HG02852 (cell line): ENCODE data around the gene DRC7.
"Not testable (repeated sequence)": the region's sequence is repeated elsewhere in the genome, so short reads cannot be mapped to it uniquely, and the experiment has no call there.

Source experiments
- ATAC-seq: cut with Tn5 transposase; IDR thresholded peaks from one replicate; pipeline ENCODE4 v1.9.1; 2021; ENCODE audit warnings: mild to moderate bottlenecking, moderate library complexity; ENCODE audit not compliant: unreplicated experiment

Gene DRC7

DNA sequence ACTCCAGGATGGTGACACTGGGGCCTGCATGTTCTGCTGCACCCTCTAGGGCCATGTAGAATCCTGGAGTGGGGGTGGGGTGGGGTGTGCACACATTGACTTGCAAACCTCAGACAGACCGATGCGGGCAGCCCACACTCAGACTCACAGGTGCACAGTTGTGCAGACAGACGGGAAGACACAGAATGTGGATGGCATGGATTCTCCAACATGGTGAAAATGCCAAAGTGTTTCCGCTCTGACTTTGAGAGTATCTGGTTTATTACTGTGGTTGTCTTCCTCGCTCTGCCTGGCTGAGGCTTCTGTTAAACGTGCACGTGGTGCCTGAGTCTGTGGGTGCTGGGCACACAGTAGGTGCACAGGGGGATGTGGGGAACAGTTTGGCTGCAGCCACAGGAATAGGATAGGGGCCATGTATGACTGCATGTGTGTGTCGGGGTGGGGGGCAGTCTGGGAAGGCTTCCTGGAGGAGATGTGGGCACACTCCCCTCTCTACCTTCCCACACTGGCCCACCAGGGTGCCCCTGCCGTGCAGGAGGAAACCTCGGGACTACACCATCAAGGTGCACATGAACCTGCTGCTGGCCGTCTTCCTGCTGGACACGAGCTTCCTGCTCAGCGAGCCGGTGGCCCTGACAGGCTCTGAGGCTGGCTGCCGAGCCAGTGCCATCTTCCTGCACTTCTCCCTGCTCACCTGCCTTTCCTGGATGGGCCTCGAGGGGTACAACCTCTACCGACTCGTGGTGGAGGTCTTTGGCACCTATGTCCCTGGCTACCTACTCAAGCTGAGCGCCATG, 35.5 kb upstream of the DRC7 start:
- no peak for ATAC-seq

GRCh38 chr16:57660715-57661463, 33.7 kb upstream of the DRC7 start:
- ATAC-seq = no peak

GRCh38 chr16:57661510-57661909, 33.1 kb upstream of the DRC7 start:
- ATAC-seq = no peak

GRCh38 chr16:57661936-57662906, 32.4 kb upstream of the DRC7 start:
- no peak for ATAC-seq

DNA sequence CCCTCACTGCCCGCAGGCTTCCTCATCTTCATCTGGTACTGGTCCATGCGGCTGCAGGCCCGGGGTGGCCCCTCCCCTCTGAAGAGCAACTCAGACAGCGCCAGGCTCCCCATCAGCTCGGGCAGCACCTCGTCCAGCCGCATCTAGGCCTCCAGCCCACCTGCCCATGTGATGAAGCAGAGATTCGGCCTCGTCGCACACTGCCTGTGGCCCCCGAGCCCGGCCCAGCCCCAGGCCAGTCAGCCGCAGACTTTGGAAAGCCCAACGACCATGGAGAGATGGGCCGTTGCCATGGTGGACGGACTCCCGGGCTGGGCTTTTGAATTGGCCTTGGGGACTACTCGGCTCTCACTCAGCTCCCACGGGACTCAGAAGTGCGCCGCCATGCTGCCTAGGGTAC, 31.2 kb upstream of the DRC7 start:
- no peak for ATAC-seq

- ATAC-seq = no peak
Measured at GRCh38 chr16:57663917-57664661, 30.5 kb upstream of the DRC7 start.

DNA sequence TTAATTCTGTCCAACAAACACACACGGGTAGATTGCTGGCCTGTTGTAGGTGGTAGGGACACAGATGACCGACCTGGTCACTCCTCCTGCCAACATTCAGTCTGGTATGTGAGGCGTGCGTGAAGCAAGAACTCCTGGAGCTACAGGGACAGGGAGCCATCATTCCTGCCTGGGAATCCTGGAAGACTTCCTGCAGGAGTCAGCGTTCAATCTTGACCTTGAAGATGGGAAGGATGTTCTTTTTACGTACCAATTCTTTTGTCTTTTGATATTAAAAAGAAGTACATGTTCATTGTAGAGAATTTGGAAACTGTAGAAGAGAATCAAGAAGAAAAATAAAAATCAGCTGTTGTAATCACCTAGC, 30.0 kb upstream of the DRC7 start:
- ATAC-seq = no peak

DNA sequence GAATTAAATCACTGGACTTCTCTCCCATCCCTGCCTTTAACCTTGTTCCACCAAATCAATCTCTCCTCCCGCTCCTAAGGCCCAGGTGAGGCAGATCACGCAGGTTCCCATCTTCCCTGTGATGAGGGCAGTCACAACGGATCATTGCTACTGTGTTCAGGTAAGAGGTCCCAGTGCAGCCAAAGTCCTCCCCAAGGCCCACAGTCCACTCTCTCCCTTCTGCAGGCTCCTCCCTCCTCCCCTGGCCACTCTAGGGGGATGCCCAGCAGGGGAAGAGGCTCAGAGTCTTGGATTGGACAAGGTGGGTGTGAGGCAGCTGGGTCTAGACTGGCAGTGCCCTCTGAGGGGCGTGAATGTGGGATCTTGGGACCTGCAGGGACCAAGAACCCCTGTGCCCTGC, 29.1 kb upstream of the DRC7 start:
- no peak for ATAC-seq

DNA sequence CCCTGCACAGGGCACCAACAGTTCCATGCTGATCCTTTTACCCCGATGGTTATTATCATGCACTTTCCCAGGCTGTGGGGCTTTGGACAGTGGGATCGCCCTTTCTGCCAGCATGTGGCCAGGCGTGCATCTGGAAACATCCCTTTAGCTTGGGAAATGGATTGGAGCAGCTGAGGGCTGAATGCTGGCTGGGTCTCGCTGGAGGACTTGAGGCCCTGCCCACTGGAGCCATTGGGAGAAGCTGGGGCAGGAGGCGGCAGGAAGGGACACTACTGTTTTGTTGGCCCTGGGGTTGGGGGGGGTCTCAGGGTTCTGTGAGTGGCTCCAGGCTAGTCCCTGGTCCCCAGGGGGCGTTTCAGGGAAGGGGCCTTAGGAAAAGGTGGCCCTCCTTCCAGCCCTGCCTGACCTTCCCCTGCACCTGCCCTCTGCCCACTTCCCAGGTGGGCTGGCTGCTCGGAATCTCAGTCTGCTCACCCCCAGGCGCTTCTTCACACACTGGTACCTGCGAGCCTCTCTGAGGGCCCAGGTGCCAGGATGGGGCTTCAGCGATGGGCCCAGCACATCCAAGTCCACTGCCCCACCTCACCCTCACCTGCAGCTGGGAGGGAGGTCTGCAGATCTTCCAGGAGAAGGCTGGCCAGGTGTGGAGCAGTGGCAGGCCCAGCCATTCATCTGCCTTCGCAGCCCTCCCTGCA, 28.1 kb upstream of the DRC7 start:
- no peak for ATAC-seq

GRCh38 chr16:57667048-57667525, 27.5 kb upstream of the DRC7 start:
- ATAC-seq = no peak

GRCh38 chr16:57667526-57668262, 26.9 kb upstream of the DRC7 start:
- ATAC-seq = no peak

DNA sequence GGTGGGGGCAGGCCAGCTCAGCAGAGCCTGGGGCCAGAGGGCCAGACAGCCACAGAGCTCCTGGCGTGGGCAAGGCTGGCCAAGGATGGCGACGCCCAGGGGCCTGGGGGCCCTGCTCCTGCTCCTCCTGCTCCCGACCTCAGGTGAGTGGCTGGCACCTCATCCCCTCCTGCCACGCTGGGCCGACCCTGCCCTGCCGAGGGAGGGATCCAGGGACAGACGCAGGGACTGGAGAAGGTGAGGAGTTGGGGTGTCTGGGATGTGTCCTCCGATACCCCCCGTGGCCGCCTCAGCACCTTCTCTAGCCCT, 26.4 kb upstream of the DRC7 start, which contains the start of gene ADGRG3:
TSS of gene ADGRG3 (plus strand) at position 44 of the 309 bp plus-strand sequence. CDS start at position 86, 42 bp downstream.
- ATAC-seq = no peak

- ATAC-seq = no peak
Measured at GRCh38 chr16:57668630-57669475, 25.8 kb upstream of the DRC7 start.

GRCh38 chr16:57669476-57670162, 25.0 kb upstream of the DRC7 start:
- ATAC-seq = no peak

DNA sequence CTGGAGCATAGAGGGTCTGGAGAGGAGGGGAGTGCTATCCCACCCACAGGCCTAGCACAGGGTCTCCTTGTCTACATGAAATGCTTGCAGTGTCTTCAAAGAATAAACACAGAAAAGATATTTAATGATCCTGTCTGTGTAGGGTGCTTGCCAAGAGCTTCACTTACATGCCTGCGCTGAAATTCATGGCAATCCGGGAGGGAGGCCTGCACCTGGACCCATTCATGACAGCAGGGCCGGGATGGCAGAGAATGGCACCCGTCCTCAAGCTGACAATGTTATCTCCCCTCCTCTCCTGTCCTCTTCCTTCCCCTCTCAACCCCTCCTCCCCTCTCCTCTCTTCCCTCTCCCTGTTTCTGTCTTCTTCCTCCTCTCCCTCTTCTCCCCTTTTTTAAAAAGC, 24.4 kb upstream of the DRC7 start:
- ATAC-seq = no peak

- not testable (repeated sequence) for ATAC-seq
Measured at GRCh38 chr16:57671451-57671850, 23.2 kb upstream of the DRC7 start.

GRCh38 chr16:57672416-57672815, 22.2 kb upstream of the DRC7 start:
- ATAC-seq = no peak

DNA sequence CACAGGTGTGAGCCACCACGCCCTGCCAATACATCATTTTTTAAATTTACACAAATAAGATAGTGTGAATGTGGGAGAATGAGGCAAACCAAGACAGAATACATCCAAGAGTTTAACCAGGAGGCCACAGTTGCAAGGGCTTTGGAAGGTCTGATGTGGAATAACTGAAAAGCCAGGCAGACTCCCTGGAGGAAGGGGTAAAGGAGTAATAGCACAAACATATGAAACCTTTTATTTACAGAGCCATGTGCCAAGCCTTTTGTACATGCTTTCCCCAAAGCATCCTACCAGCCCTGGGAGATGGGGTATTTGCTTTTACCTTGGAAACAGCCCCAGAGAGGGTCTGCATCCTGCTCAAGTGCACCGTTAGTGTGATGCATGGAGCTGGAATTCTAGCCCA, 21.8 kb upstream of the DRC7 start:
- no peak for ATAC-seq
